GM23338 (cell line): ENCODE results near the gene CSGALNACT2. TPM values are rescaled to one million over a fixed set of nuclear protein-coding genes. Genes with fewer than 3 reads are reported as not detected.

Source experiments
- ATAC-seq: fragments of 200-7000 bp; cut with Tn5 transposase; 3 replicates; pipeline ENCODE4 v1.9.1; 2020
- DNase-seq: peaks from one replicate; pipeline ENCODE4 v3.0.0-alpha.2; 2015; ENCODE audit warnings: low spot score
- H2AFZ ChIP-seq: fragments of 200-600 bp; sonication (generic); 2 replicates; pipeline ENCODE4 v1.8.0; 2016; ENCODE audit warnings: antibody characterized with exemption, mild to moderate bottlenecking, moderate library complexity
- H3F3A ChIP-seq: fragments of 200-600 bp; sonication (generic); replicated peaks from 2 replicates; pipeline ENCODE4 v1.8.0; 2017; ENCODE audit warnings: antibody characterized with exemption, mixed run types, low read depth
- H3K27ac ChIP-seq: fragments of 200-600 bp; sonication (generic); 2 replicates; pipeline ENCODE4 v1.6.1; 2016; ENCODE audit warnings: low read depth
- H3K27me3 ChIP-seq: fragments of 200-600 bp; sonication (generic); 2 replicates; pipeline ENCODE4 v1.8.0; 2016; ENCODE audit warnings: mild to moderate bottlenecking, mixed run types, moderate library complexity; ENCODE audit not compliant: insufficient read depth
- H3K36me3 ChIP-seq: fragments of 200-600 bp; sonication (generic); 2 replicates; pipeline ENCODE4 v1.8.0; 2016; ENCODE audit warnings: mild to moderate bottlenecking; ENCODE audit not compliant: insufficient read depth
- H3K4me1 ChIP-seq: fragments of 200-600 bp; sonication (generic); 2 replicates; pipeline ENCODE4 v1.8.0; 2016; ENCODE audit warnings: mild to moderate bottlenecking, moderate library complexity; ENCODE audit not compliant: insufficient read depth
- H3K4me2 ChIP-seq: fragments of 200-600 bp; sonication (generic); 2 replicates; pipeline ENCODE4 v1.7.1; 2017; ENCODE audit warnings: mixed run types
- H3K4me3 ChIP-seq: fragments of 200-600 bp; sonication (generic); 2 replicates; pipeline ENCODE4 v1.6.1; 2016; ENCODE audit warnings: mixed run types
- H3K79me2 ChIP-seq: fragments of 200-600 bp; sonication (generic); replicated peaks from 2 replicates; pipeline ENCODE4 v1.8.0; 2017; ENCODE audit warnings: mild to moderate bottlenecking; ENCODE audit not compliant: insufficient read depth
- H3K9me2 ChIP-seq: fragments of 200-600 bp; sonication (generic); 2 replicates; pipeline ENCODE4 v1.8.0; 2017; ENCODE audit not compliant: insufficient read depth
- H4K20me1 ChIP-seq: fragments of 200-600 bp; sonication (generic); replicated peaks from 2 replicates; pipeline ENCODE4 v1.8.0; 2017; ENCODE audit warnings: mild to moderate bottlenecking; ENCODE audit not compliant: insufficient read depth
- H3K27ac Mint-ChIP-seq: 2 replicates; pipeline ENCODE4 v1.8.0; 2020; ENCODE audit warnings: inconsistent platforms, mild to moderate bottlenecking, moderate library complexity, mixed read lengths
- H3K27me3 Mint-ChIP-seq: 3 replicates; pipeline ENCODE4 v1.8.0; 2022; ENCODE audit warnings: low read depth, mild to moderate bottlenecking, moderate library complexity, mixed read lengths, inconsistent platforms; ENCODE audit not compliant: insufficient read depth, poor library complexity
- H3K36me3 Mint-ChIP-seq: 3 replicates; pipeline ENCODE4 v1.8.0; 2021; ENCODE audit warnings: low read depth, mild to moderate bottlenecking, inconsistent platforms, moderate library complexity, mixed read lengths
- H3K4me1 Mint-ChIP-seq: 3 replicates; pipeline ENCODE4 v1.8.0; 2020; ENCODE audit warnings: mild to moderate bottlenecking, inconsistent platforms, mixed read lengths
- H3K4me3 Mint-ChIP-seq: 3 replicates; pipeline ENCODE4 v1.8.0; 2021; ENCODE audit warnings: moderate library complexity, mild to moderate bottlenecking, inconsistent platforms, mixed read lengths
- H3K9me3 Mint-ChIP-seq: 3 replicates; pipeline ENCODE4 v1.8.0; 2020; ENCODE audit warnings: moderate library complexity, mild to moderate bottlenecking, inconsistent platforms, mixed read lengths
- CTCF ChIP-seq, 2 experiments: fragments of 200-600 bp in 1 of 2; sonication (generic) in 1 of 2; conservative IDR thresholded peaks; 2 replicates each; pipeline versions ENCODE4 v1.5.1 to v1.6.1; 2016 to 2017; ENCODE audit warnings: antibody characterized with exemption in 2 of 2, low read depth in 2 of 2, mild to moderate bottlenecking in 2 of 2, moderate library complexity in 1 of 2
- ETS1 ChIP-seq: IDR thresholded peaks from 2 replicates; pipeline ENCODE4 v1.6.1; 2016; ENCODE audit warnings: antibody characterized with exemption
- EZH2 ChIP-seq: fragments of 200-600 bp; sonication (generic); IDR thresholded peaks from one replicate; pipeline ENCODE4 v1.8.0; 2017; ENCODE audit warnings: antibody characterized with exemption, mild to moderate bottlenecking, low read depth; ENCODE audit not compliant: unreplicated experiment
- JUNB ChIP-seq: IDR thresholded peaks from one replicate; pipeline ENCODE4 v1.6.1; 2016; ENCODE audit warnings: antibody characterized with exemption; ENCODE audit not compliant: unreplicated experiment
- NANOG ChIP-seq: IDR thresholded peaks from 2 replicates; pipeline ENCODE4 v1.6.1; 2016; ENCODE audit warnings: antibody characterized with exemption, borderline replicate concordance
- POLR2AphosphoS5 ChIP-seq: IDR thresholded peaks from 2 replicates; pipeline ENCODE4 v1.6.1; 2016; ENCODE audit warnings: antibody characterized with exemption, low read depth
- REST ChIP-seq: IDR thresholded peaks from one replicate; pipeline ENCODE4 v1.6.1; 2018; ENCODE audit warnings: antibody characterized with exemption; ENCODE audit not compliant: unreplicated experiment
- ZNF114 ChIP-seq: fragments of 250-450 bp; sonication (Bioruptor Pico); IDR thresholded peaks from 2 replicates; pipeline ENCODE4 v1.5.0; 2020; ENCODE audit warnings: mild to moderate bottlenecking, moderate library complexity
- ZNF331 ChIP-seq: fragments of 250-450 bp; sonication (Bioruptor Pico); IDR thresholded peaks from 2 replicates; pipeline ENCODE4 v1.5.0; 2020; ENCODE audit warnings: low read depth, mild to moderate bottlenecking, moderate library complexity
- long read RNA-seq: library from polyadenylated mRNA; unstranded; transcript quantifications from one replicate; pipeline ENCODE4 v2.0.0, GENCODE V29; 2020; ENCODE audit not compliant: unreplicated experiment
- polyA plus RNA-seq: library from polyadenylated mRNA; unstranded; fragments of >200 nt; fragmentation: Nextera tagmentation; extraction: Ambion mirVana; gene quantifications from 2 replicates; pipeline ENCODE4 v1.2.1, GENCODE V29; 2016
- total RNA-seq: library from RNA; depleted of rRNA; stranded (reverse); fragments of >200 nt; shearing (Covaris generic); gene quantifications from 2 replicates; pipeline ENCODE4 v1.2.3, GENCODE V29; 2014; rRNA removed

Gene CSGALNACT2
- total RNA-seq = 3.7 and 4.6 TPM in 2 replicates
- 2.4 and 3.0 TPM in 2 replicates for polyA plus RNA-seq
- long read RNA-seq, partial matches to known transcripts = 0 of 1 reads
- long read RNA-seq, other reads (novel, unspliced or antisense) = 0 of 1 reads

- Histone ChIP-seq H3K36me3 (no peaks in the 10 kb centered on the region), H3K79me2 (peaks cover 29% of the 10 kb centered on the region), H3K4me2 (peak within 1 kb of the TSS; percentile 95), H3K27me3 (peaks cover 34% of the 10 kb centered on the region), H4K20me1 (peaks cover 9% of the 10 kb centered on the region), H3K4me1 (0 out of 2 replicates have a peak, but pooled peaks cover 3% of the 10 kb centered on the region), H3K4me3 (peak within 1 kb of the TSS; percentile 91), H2AFZ (peak within 1 kb of the TSS; percentile 99), H3F3A (0 out of 2 replicates have a peak, but pooled peaks cover 4% of the 10 kb centered on the region), H3K9me2 (no peaks in the 10 kb centered on the region), H3K27ac (no peak within 1 kb of the TSS)
- TF ChIP-seq EZH2 = no peak
- no peak for TF ChIP-seq NANOG
- TF ChIP-seq POLR2AphosphoS5 = peak; percentile 51
- no peak for TF ChIP-seq REST
- TF ChIP-seq ZNF114 = no peak
- no peak for TF ChIP-seq ETS1
- TF ChIP-seq ZNF331 (CRISPR knock-in tag) = no peak
- DNase-seq (peak; percentile 80), ATAC-seq (peak; percentile 89)
- H3K36me3 Mint-ChIP-seq = no peaks in the 10 kb centered on the region
- peaks cover 9% of the 10 kb centered on the region; the same call in 2 of the 3 replicates for H3K4me1 Mint-ChIP-seq
- peak within 1 kb of the TSS; percentile 43; the same call in 1 of the 2 replicates for H3K27ac Mint-ChIP-seq
- peak within 1 kb of the TSS; percentile 92 for H3K4me3 Mint-ChIP-seq
- H3K27me3 Mint-ChIP-seq = peaks cover 14% of the 10 kb centered on the region
- no peaks in the 10 kb centered on the region; the same call in 2 of the 3 replicates for H3K9me3 Mint-ChIP-seq
These were observed at the start of gene CSGALNACT2 for GRCh38 chr10:43138021-43138756. CSGALNACT2 (plus strand) TSS chr10:43138445; CDS start chr10:43155150, 16,705 bp downstream.

- H3F3A ChIP-seq = no peaks in the 10 kb centered on the region
- H3K27me3 ChIP-seq = no peaks in the 10 kb centered on the region
- no peak overlapping the region for H3K4me3 Mint-ChIP-seq
- H3K4me2 ChIP-seq = no peak overlapping the region
- no peak overlapping the region for H3K27ac ChIP-seq
- H3K27me3 Mint-ChIP-seq = peaks cover 10% of the 10 kb centered on the region
- no peaks in the 10 kb centered on the region for H3K79me2 ChIP-seq
- no peak overlapping the region for H3K27ac Mint-ChIP-seq
- no peaks in the 10 kb centered on the region for H3K36me3 ChIP-seq
- no peaks in the 10 kb centered on the region; the same call in 2 of the 3 replicates for H3K36me3 Mint-ChIP-seq
- H3K4me1 Mint-ChIP-seq = peaks cover 18% of the 10 kb centered on the region
- ATAC-seq (no peak), DNase-seq (no peak)
- 0 out of 2 replicates have a peak, but pooled peaks cover 3% of the 10 kb centered on the region for H3K4me1 ChIP-seq
- no peak overlapping the region for H2AFZ ChIP-seq
- H3K4me3 ChIP-seq = no peak overlapping the region
- H3K9me2 ChIP-seq = no peaks in the 10 kb centered on the region
- H4K20me1 ChIP-seq = no peaks in the 10 kb centered on the region
- no peaks in the 10 kb centered on the region for H3K9me3 Mint-ChIP-seq
- no peak for TF ChIP-seq CTCF (conservative IDR thresholded peaks at IDR 0.05; ENCODE audit: low read depth in 2 of 2)
- no peak for TF ChIP-seq JUNB
- no peak for TF ChIP-seq ZNF331 (CRISPR knock-in tag)
These were observed 48.7 kb upstream of the CSGALNACT2 start for GRCh38 chr10:43089519-43089918.
